GM20000 (cell line): ENCODE measurements around the gene SCGB2A2.

Experiments
- DNase-seq: peaks from one replicate; pipeline ENCODE4 v3.0.0; 2012; ENCODE audit warnings: low spot score
- CTCF ChIP-seq: IDR thresholded peaks from 2 replicates; pipeline ENCODE4 v1.5.1; 2012; ENCODE audit warnings: mild to moderate bottlenecking, control low read depth; ENCODE audit errors: extremely low read depth, missing control alignments

SCGB2A2 gene

GRCh38 chr11:62241095-62241494 is 28.9 kb upstream of the SCGB2A2 start:
- no peak for DNase-seq
- no peak for TF ChIP-seq CTCF

- no peak for DNase-seq
- no peak for TF ChIP-seq CTCF
Observed at GRCh38 chr11:62242021-62242420, 27.9 kb upstream of the SCGB2A2 start, which contains the start of gene SCGB1D2. TSS of gene SCGB1D2 (plus strand) at chr11:62242239. CDS start at chr11:62242308, 69 bp downstream.

- peak; percentile 2 for TF ChIP-seq CTCF
- peak; percentile 36 for DNase-seq
Observed at GRCh38 chr11:62245271-62245753, 24.6 kb upstream of the SCGB2A2 start.

- DNase-seq, result no peak
- TF ChIP-seq CTCF, result no peak
Observed at GRCh38 chr11:62251698-62252097, 18.3 kb upstream of the SCGB2A2 start.

GRCh38 chr11:62253999-62254542 is 15.9 kb upstream of the SCGB2A2 start:
- DNase-seq, result no peak
- TF ChIP-seq CTCF, result no peak

GRCh38 chr11:62256281-62256680 is 13.7 kb upstream of the SCGB2A2 start:
- DNase-seq, result no peak
- TF ChIP-seq CTCF, result no peak

- DNase-seq, result no peak
- TF ChIP-seq CTCF, result no peak
Observed at GRCh38 chr11:62260261-62260953, 9.6 kb upstream of the SCGB2A2 start.
